HG02840 (cell line): Measurements from ENCODE around the gene IL23A.
"Not testable (repeated sequence)": the region's sequence is repeated elsewhere in the genome, so short reads cannot be mapped to it uniquely, and the experiment has no call there.

Experiments
- ATAC-seq: cut with Tn5 transposase; IDR thresholded peaks from one replicate; pipeline ENCODE4 v1.9.1; 2021; ENCODE audit warnings: mild to moderate bottlenecking, moderate library complexity, moderate number of reproducible peaks; ENCODE audit not compliant: unreplicated experiment, low FRiP score

IL23A gene

GRCh38 chr12:56338308-56339157, at the start of gene IL23A:
TSS of gene IL23A (plus strand) at chr12:56338884. CDS start at chr12:56339045, 161 bp downstream.
- no peak for ATAC-seq

GRCh38 chr12:56293795-56294194, 44.9 kb upstream of the IL23A start:
- ATAC-seq: no peak

GRCh38 chr12:56296295-56296694, 42.4 kb upstream of the IL23A start:
- ATAC-seq: no peak

GRCh38 chr12:56297400-56297799, 41.3 kb upstream of the IL23A start:
- no peak for ATAC-seq

GRCh38 chr12:56298828-56299227, 39.9 kb upstream of the IL23A start:
- ATAC-seq: no peak

- ATAC-seq: no peak
These were observed 39.3 kb upstream of the IL23A start for GRCh38 chr12:56299308-56299852.

- peak; percentile 92 for ATAC-seq
These were observed 38.6 kb upstream of the IL23A start, which contains the start of gene CS for GRCh38 chr12:56299853-56300643. TSS of gene CS (minus strand) at chr12:56300330. CDS start at chr12:56300201, 129 bp downstream.

- no peak for ATAC-seq
These were observed 37.8 kb upstream of the IL23A start for GRCh38 chr12:56300644-56301464.

- ATAC-seq: no peak
These were observed 34.4 kb upstream of the IL23A start for GRCh38 chr12:56304276-56304675.

- ATAC-seq: no peak
These were observed 33.7 kb upstream of the IL23A start for GRCh38 chr12:56304872-56305590.

GRCh38 chr12:56307221-56307965, 31.3 kb upstream of the IL23A start:
- ATAC-seq: no peak

GRCh38 chr12:56308714-56309113, 30.0 kb upstream of the IL23A start:
- no peak for ATAC-seq

GRCh38 chr12:56311003-56311402, 27.7 kb upstream of the IL23A start:
- ATAC-seq: no peak

- ATAC-seq: no peak
These were observed 23.4 kb upstream of the IL23A start for GRCh38 chr12:56315249-56315621.

GRCh38 chr12:56315622-56316473, 22.8 kb upstream of the IL23A start, which contains the start of gene CNPY2:
TSS of gene CNPY2 (minus strand) at chr12:56315988. CDS start at chr12:56315217, 771 bp downstream.
- ATAC-seq: peak; percentile 91

GRCh38 chr12:56317675-56318074, 21.0 kb upstream of the IL23A start:
- ATAC-seq: no peak

- ATAC-seq: no peak
These were observed 17.7 kb upstream of the IL23A start for GRCh38 chr12:56321027-56321426.

GRCh38 chr12:56321610-56322009, 17.1 kb upstream of the IL23A start:
- ATAC-seq: not testable (repeated sequence)
